Smooth muscle cell (in vitro differentiated cells): Measurements from ENCODE around the gene ANKRD61. TPM values are rescaled to one million over a fixed set of nuclear protein-coding genes. Genes with fewer than 3 reads are reported as not detected.

Experiments
- DNase-seq: peaks from one replicate; lab custom pipeline; 2025; ENCODE audit not compliant: unreplicated experiment; lab: John Stamatoyannopoulos, UW
- H2AFZ ChIP-seq: fragments of 200-600 bp; sonication (generic); 2 replicates; pipeline ENCODE4 v1.6.0; 2016; ENCODE audit warnings: antibody characterized with exemption, low read depth, mild to moderate bottlenecking
- H3F3A ChIP-seq: fragments of 200-600 bp; sonication (generic); 2 replicates; pipeline ENCODE4 v1.6.0; 2017; ENCODE audit warnings: antibody characterized with exemption, low read depth
- H3K27ac ChIP-seq: fragments of 200-600 bp; sonication (generic); 2 replicates; pipeline ENCODE4 v1.5.1; 2016; ENCODE audit warnings: low read depth, mild to moderate bottlenecking
- H3K27me3 ChIP-seq: fragments of 200-600 bp; sonication (generic); 2 replicates; pipeline ENCODE4 v1.6.1; 2016; ENCODE audit warnings: low read depth, mild to moderate bottlenecking
- H3K36me3 ChIP-seq: fragments of 200-600 bp; sonication (generic); 2 replicates; pipeline ENCODE4 v1.5.1; 2016; ENCODE audit warnings: low read depth
- H3K4me1 ChIP-seq: fragments of 200-600 bp; sonication (generic); 2 replicates; pipeline ENCODE4 v1.5.1; 2016; ENCODE audit warnings: low read depth
- H3K4me2 ChIP-seq: fragments of 200-600 bp; sonication (generic); 2 replicates; pipeline ENCODE4 v1.6.0; 2016; ENCODE audit warnings: mild to moderate bottlenecking
- H3K4me3 ChIP-seq: fragments of 200-600 bp; sonication (generic); 2 replicates; pipeline ENCODE4 v1.5.1; 2016; ENCODE audit warnings: mild to moderate bottlenecking
- H3K79me2 ChIP-seq: fragments of 200-600 bp; sonication (generic); 2 replicates; pipeline ENCODE4 v1.6.0; 2016; ENCODE audit warnings: low read depth, mild to moderate bottlenecking
- H3K9ac ChIP-seq: fragments of 200-600 bp; sonication (generic); 2 replicates; pipeline ENCODE4 v1.6.0; 2016; ENCODE audit warnings: low read depth
- H3K9me3 ChIP-seq: fragments of 200-600 bp; sonication (generic); replicated peaks from 2 replicates; pipeline ENCODE4 v1.5.1; 2016; ENCODE audit warnings: low read depth
- H4K20me1 ChIP-seq: fragments of 200-600 bp; sonication (generic); 2 replicates; pipeline ENCODE4 v1.6.0; 2016; ENCODE audit warnings: low read depth
- WGBS: methylation state at CpG from one replicate; pipeline ENCODE4 v1.1.7; 2016; ENCODE audit warnings: low lambda C conversion rate; 5-methylcytosine and 5-hydroxymethylcytosine counted together
- polyA plus RNA-seq: library from polyadenylated mRNA; unstranded; fragments of >200 nt; fragmentation: Nextera tagmentation; extraction: Ambion mirVana; gene quantifications from 2 replicates; pipeline ENCODE4 v1.2.1, GENCODE V29; 2016
- total RNA-seq: library from RNA; depleted of rRNA; stranded (reverse); fragments of >200 nt; gene quantifications from 2 replicates; pipeline ENCODE4 v1.2.3, GENCODE V29; 2014
- TF ChIP-seq, protein P1 (sequence below): fragments of 200-600 bp; sonication (generic); IDR thresholded peaks from 2 replicates; pipeline ENCODE4 v1.5.1; 2017; ENCODE audit warnings: borderline replicate concordance, mild to moderate bottlenecking, antibody characterized with exemption; ENCODE audit not compliant: insufficient read depth, poor library complexity, severe bottlenecking

ANKRD61 gene
- total and polyA plus RNA-seq, 2 experiments from 2014 or later = 0.16 TPM; not detected in 1

DNA sequence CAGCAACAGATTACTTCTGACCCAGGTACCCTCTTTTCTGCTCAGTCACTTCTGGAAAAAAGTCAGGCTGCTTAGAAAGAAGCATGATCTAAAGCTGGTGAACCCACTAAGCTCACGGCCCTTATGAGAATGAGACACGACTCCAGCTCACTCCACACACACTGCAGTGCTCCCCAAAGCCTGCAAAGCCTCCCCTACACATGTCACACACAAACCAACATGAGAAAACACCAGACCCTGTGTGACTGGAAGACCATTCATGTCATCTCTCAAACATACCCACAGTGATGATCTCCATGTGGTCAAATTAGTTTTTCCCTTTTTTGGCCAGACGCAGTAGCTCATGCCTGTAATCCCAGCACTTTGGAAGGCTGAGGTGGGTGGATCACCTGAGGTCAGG is 391 bp downstream of the ANKRD61 start:
- 94% methylated on average over 3 of the region's 3 CpGs for WGBS
- DNase-seq = no peak
- H3K4me3 ChIP-seq = no peak overlapping the region
- no peak overlapping the region for H2AFZ ChIP-seq
- no peaks in the 10 kb centered on the region for H3K4me1 ChIP-seq
- no peaks in the 10 kb centered on the region for H3K9me3 ChIP-seq
- TF ChIP-seq, protein P1, sequence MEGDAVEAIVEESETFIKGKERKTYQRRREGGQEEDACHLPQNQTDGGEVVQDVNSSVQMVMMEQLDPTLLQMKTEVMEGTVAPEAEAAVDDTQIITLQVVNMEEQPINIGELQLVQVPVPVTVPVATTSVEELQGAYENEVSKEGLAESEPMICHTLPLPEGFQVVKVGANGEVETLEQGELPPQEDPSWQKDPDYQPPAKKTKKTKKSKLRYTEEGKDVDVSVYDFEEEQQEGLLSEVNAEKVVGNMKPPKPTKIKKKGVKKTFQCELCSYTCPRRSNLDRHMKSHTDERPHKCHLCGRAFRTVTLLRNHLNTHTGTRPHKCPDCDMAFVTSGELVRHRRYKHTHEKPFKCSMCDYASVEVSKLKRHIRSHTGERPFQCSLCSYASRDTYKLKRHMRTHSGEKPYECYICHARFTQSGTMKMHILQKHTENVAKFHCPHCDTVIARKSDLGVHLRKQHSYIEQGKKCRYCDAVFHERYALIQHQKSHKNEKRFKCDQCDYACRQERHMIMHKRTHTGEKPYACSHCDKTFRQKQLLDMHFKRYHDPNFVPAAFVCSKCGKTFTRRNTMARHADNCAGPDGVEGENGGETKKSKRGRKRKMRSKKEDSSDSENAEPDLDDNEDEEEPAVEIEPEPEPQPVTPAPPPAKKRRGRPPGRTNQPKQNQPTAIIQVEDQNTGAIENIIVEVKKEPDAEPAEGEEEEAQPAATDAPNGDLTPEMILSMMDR = no peak
- peaks cover 7% of the 10 kb centered on the region for H3K36me3 ChIP-seq
- no peaks in the 10 kb centered on the region for H3F3A ChIP-seq
- peaks cover 42% of the 10 kb centered on the region for H4K20me1 ChIP-seq
- no peak overlapping the region for H3K9ac ChIP-seq
- H3K27me3 ChIP-seq = no peaks in the 10 kb centered on the region
- H3K4me2 ChIP-seq = no peak overlapping the region
- no peak overlapping the region for H3K27ac ChIP-seq
- peaks cover 5% of the 10 kb centered on the region for H3K79me2 ChIP-seq

DNA sequence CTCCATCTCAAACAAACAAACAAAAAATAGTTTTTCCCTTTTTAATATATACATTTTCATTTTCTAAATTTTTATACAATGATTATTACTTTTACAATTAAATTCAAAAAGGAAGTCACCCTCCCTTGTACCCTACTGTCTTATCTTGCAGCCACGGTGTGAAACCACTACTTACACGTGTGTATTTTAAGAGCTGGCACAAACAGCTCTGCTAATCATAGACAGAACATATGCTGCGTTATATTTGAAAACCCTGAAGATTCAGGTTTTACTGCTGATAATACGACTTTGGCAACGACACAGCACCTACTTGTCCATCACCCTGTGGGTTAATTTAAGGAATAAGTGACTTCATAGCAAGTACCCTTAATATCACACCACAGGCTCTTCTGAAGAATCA is 991 bp downstream of the ANKRD61 start:
- Histone ChIP-seq H2AFZ (no peak overlapping the region), H3K9ac (no peak overlapping the region), H3K79me2 (peaks cover 7% of the 10 kb centered on the region), H3K27me3 (no peaks in the 10 kb centered on the region), H3K4me1 (no peaks in the 10 kb centered on the region), H3K4me3 (no peak overlapping the region), H3K36me3 (peaks cover 12% of the 10 kb centered on the region), H3K9me3 (no peaks in the 10 kb centered on the region), H3K4me2 (no peak overlapping the region), H3K27ac (no peak overlapping the region), H3F3A (no peaks in the 10 kb centered on the region), H4K20me1 (peaks cover 42% of the 10 kb centered on the region)
- 95% methylated on average over 5 of the region's 5 CpGs for WGBS
- TF ChIP-seq, protein P1 = no peak
- no peak for DNase-seq

DNA sequence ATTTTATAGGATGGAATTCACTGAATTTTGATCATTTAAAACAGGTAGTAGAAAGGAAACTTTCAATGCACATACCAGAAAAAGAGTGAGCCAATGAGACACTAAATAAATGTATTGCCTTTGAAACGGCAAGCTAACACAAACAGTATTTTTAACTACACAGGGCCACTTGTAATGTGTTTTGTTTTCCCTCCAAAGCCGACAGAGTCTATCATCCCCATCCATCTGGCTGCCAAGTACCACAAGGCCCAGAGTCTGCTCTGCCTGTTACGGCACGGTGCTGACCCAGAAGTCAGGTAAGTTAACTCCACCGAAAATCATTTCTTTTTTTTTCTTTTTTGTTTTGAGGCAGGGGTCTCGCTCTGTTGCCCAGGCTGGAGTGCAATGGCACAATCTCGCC is 1.5 kb downstream of the ANKRD61 start:
- peaks cover 7% of the 10 kb centered on the region for H3K79me2 ChIP-seq

DNA sequence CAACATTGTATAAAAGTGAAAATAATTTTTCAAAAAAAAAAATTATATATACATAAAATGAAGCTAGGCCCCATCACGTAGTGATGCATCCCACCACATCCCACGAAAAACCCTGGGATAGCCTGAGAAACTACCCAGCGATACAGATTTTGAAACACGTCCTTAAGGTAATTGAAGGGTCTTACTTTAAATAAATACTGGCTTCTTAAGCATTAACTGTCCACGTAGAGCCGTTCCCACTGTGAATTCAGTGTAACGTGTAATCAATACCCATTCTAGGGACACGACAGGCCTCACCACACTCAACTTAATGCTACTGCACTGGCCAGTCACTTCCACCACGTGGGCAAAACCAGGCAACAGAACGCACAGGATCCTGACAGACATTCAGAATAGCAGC is 4.0 kb downstream of the ANKRD61 start:
- Histone ChIP-seq H3K4me2 (no peak overlapping the region), H3K36me3 (peaks cover 14% of the 10 kb centered on the region), H3F3A (no peaks in the 10 kb centered on the region), H3K4me1 (no peaks in the 10 kb centered on the region), H4K20me1 (peaks cover 38% of the 10 kb centered on the region), H3K27ac (no peak overlapping the region), H3K9ac (no peak overlapping the region), H3K4me3 (no peak overlapping the region), H3K27me3 (no peaks in the 10 kb centered on the region), H3K9me3 (no peaks in the 10 kb centered on the region), H2AFZ (no peak overlapping the region), H3K79me2 (peaks cover 7% of the 10 kb centered on the region)
- no peak for DNase-seq
- 96% methylated on average over 10 of the region's 10 CpGs for WGBS
- TF ChIP-seq, protein P1 = no peak

More for the DNA sequence above, 1.5 kb downstream of the ANKRD61 start:
- H3K4me1 ChIP-seq = no peaks in the 10 kb centered on the region
- DNase-seq = no peak
- H3K4me3 ChIP-seq = no peak overlapping the region
- TF ChIP-seq, protein P1 = no peak
- no peak overlapping the region for H2AFZ ChIP-seq
- H3K27ac ChIP-seq = no peak overlapping the region
- H4K20me1 ChIP-seq = peaks cover 42% of the 10 kb centered on the region
- H3K9ac ChIP-seq = no peak overlapping the region
- no peak overlapping the region for H3K4me2 ChIP-seq
- H3F3A ChIP-seq = no peaks in the 10 kb centered on the region
- no peaks in the 10 kb centered on the region for H3K27me3 ChIP-seq
- peaks cover 14% of the 10 kb centered on the region for H3K36me3 ChIP-seq
- WGBS = 97% methylated on average over 7 of the region's 7 CpGs
- no peaks in the 10 kb centered on the region for H3K9me3 ChIP-seq
